ENCODE data around the gene TTLL11. TPM values are rescaled to one million over a fixed set of nuclear protein-coding genes. Genes with fewer than 3 reads are reported as not detected.

Gene TTLL11
- total RNA-seq, 1 donor, result 7.3 TPM

DNA sequence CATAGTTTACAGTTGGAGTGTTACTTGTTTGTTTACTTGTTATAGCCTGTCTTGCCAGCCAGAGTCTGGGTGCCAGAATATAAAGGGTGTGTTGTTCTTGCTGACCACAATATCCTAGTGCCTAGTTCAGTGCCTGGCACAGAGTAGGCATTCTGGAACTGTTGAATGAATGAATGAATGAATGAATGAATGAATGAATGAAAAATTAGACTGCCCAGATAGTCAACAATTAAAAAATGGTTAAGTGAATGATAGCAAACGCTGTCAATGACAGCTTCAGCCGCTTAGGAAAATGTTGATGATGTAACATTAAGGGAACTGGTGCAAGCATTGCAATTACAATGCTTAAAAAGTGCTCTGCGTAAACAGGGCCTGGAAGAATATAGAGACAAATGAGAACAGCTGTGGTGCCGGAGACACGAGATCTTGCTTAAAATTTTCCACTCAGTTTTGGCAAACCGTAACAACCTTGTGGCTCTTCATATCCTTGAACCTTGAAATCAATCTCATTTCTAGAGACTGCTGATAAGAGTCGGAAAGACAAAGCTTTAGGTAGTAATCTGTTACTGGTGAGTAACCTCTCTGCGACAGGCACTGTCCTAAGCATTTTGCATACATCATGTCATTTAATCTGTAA, 4.7 kb upstream of the TTLL11 start:
- peak; percentile 50 for DNase-seq (ENCODE audit: low read depth)
- H3K4me3 ChIP-seq (ENCODE audit: low read depth, low read length), result no peak overlapping the region
- TF ChIP-seq, protein P1, sequence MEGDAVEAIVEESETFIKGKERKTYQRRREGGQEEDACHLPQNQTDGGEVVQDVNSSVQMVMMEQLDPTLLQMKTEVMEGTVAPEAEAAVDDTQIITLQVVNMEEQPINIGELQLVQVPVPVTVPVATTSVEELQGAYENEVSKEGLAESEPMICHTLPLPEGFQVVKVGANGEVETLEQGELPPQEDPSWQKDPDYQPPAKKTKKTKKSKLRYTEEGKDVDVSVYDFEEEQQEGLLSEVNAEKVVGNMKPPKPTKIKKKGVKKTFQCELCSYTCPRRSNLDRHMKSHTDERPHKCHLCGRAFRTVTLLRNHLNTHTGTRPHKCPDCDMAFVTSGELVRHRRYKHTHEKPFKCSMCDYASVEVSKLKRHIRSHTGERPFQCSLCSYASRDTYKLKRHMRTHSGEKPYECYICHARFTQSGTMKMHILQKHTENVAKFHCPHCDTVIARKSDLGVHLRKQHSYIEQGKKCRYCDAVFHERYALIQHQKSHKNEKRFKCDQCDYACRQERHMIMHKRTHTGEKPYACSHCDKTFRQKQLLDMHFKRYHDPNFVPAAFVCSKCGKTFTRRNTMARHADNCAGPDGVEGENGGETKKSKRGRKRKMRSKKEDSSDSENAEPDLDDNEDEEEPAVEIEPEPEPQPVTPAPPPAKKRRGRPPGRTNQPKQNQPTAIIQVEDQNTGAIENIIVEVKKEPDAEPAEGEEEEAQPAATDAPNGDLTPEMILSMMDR (IDR thresholded peaks at IDR 0.05; ENCODE audit: insufficient read depth, low read length), result no peak

DNA sequence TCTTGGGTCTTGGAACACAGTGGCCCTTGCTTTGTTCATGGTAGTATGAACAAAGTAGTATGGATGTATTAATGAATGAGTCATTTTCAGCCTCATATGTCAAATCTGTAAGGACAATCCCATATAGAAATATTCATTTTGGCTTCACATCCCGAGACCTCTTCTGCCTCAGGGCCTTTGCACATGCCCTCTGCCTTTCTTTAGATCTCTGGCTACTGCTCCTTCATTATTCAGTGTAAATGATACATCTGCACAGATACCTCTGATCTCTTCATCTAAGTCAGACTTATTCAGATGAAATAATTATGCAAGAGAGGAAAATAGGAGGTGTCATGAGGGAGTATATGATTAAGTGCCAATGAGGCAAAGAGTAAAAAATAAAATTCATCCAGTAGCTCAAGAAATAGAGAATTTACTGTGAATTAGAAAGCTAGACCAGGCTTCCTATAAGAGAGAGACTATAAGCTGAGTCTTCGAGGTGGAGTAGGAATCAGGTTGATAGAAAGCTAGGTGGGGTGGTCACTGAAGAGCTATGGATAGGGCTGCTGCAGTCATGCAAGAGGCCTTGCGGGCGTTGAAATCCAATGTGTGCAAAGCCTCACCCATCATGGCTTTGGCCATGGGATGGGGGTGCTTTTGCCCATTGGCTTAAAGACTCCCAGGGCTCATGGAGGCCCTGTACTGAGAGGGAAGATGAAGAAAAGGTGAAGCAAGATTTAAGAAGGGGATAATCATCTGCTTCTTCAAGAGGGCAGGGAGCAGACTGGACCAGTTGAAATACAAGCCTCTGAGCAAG, 3.7 kb upstream of the TTLL11 start:
- H3K4me3 ChIP-seq (ENCODE audit: low read depth, low read length), result no peak overlapping the region
- TF ChIP-seq, protein P1 (IDR thresholded peaks at IDR 0.05; ENCODE audit: insufficient read depth, low read length), result no peak
- DNase-seq (ENCODE audit: low read depth), result no peak

DNA sequence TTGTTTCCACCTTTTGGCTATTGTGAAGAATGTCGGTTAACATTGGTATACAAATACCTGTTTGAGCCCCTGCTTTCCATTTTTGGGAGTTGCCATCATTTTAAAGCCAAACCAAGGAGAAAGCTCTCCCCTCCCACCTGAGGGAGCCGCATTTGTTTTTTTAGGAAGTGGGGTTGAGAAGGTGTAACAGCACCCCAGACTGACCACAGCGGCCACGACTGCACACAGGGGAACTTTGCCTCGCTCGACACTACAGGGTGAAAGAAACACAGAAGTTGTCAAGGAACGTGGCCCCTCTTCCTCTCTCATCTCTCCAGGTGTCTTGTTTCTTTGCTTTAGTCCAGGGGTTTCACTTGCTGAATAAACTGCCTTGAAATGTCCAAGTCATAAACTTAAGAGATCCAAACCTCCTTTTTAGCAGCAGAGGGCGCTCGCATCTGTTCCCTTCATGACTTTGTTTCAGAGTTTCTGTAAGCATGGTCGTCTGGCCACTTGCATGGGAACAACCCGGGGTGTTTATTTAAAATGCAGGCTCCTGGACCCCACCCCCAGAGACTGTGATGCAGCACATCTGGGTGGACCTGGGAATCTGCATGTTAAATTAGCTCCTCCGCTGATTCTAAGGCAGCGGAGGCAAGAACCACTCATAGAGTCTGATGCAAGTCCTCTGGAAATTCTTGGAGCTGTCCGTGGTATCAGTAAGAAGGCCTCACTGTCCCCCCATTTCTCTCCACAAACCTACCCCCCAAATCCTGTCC, 2.1 kb upstream of the TTLL11 start:
- DNase-seq (ENCODE audit: low read depth), result peak; percentile 74
- no peak overlapping the region for H3K4me3 ChIP-seq (ENCODE audit: low read depth, low read length)
- TF ChIP-seq, protein P1 (IDR thresholded peaks at IDR 0.05; ENCODE audit: insufficient read depth, low read length), result peak; percentile 77

DNA sequence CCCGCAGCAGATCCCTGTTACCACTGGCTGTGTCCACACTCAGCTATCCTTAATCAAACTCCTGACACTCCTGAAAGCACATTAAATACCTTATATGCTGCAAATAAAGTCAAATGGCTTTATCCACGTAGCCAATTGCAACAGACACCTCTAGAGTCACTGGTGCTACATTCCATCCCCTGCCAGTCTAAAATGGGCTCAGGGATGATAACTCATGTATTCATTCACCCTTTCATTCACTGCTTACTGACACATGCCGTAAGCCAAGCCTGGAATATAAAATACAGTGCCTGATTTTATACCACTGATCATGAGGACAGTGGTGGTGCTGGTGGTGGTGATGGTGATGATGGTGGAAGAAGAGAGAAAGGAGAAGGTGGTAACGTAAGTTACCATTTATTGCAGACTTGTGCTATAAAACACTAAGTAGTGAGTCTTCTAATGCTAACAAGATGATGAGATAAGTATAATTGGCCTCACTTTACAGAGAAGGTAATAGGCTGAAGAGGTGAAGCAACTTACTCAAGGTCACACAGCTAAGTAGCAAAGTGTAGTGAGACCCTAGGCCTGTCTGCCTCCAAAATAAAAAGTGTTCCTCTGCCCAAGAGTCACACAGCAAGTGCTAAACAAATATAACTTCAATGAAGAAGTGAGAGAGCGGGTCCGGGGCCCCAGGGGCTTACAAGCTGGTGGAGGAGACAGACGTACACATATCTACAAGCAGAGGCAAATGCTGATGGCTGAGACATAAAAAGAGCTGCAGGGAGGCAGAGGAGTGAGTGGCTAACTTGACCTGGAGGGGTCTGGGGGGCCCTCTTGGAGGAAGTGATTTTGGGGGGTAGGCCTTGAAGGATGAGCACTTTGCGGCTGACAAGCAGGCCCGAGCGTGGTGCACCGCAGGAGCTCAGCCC, 1.2 kb downstream of the TTLL11 start:
- DNase-seq (ENCODE audit: low read depth), result no peak
- peak overlapping the region; percentile 84 for H3K4me3 ChIP-seq (ENCODE audit: low read depth, low read length)
- TF ChIP-seq, protein P1 (IDR thresholded peaks at IDR 0.05; ENCODE audit: insufficient read depth, low read length), result no peak

DNA sequence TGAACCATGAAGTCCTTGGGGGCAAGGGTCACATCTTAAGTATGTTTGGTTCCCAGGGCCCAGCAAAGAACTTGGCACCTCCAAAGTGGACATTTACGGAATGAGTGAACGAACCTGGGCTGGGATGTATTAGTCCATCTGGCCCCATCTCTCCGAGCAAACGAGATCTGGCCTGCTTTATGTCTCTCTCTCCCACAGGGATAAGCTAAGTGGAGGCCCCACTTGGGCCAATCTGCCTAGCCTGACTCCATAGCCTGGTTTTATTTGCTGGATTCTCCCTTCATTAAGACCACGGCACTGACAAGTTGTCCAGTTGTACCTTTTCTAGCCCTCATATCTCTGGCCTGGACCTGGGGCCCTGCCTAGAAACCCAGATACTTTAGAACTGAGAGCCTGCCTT, 2.1 kb downstream of the TTLL11 start:
- TF ChIP-seq, protein P1 (IDR thresholded peaks at IDR 0.05; ENCODE audit: insufficient read depth, low read length), result no peak
- no peak for DNase-seq (ENCODE audit: low read depth)
- no peak overlapping the region for H3K4me3 ChIP-seq (ENCODE audit: low read depth, low read length)

DNA sequence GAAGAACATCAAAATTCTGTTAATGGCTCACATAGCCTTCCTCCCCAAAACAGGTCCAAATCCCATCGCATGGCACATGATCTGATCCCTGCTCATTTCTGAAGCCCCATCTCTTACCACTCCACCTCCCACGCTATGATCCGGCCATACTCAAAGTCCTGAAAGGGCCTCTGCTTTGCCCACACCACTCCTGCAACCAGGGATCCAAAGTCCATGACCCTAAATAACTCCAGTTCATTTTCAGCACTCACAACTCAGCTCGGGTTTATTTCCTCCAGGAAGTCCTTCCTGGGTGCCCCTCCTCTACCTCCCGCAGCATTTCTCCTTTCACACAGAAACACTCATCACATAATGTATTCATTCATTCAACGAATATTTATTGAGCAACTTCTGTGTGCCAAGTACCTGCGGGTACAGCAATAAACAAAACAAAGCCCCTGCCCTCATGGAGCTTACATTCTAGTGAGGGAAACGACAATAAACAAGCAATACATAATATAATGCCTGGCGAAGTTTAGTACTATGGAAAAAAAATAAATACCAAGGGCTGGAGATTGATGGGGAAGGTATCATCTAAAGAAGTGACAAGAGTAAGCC, 2.7 kb downstream of the TTLL11 start:
- TF ChIP-seq, protein P1 (IDR thresholded peaks at IDR 0.05; ENCODE audit: insufficient read depth, low read length), result no peak
- no peak overlapping the region for H3K4me3 ChIP-seq (ENCODE audit: low read depth, low read length)
- no peak for DNase-seq (ENCODE audit: low read depth)
